Activated CD4-positive, alpha-beta T cell treated with anti-CD3 and anti-CD28 coated beads, Interleukin-2, amount 50 U/mL, for 16 hours (primary cell): ENCODE data around the gene GRID1.

Experiments
- DNase-seq: peaks from one replicate; pipeline ENCODE4 v3.0.0-alpha.2; 2020

Gene GRID1

GRCh38 chr10:86290933-86291615, 75.5 kb downstream of the GRID1 start:
- no peak for DNase-seq

- DNase-seq, result no peak
Measured at GRCh38 chr10:86289577-86289868, 77.1 kb downstream of the GRID1 start.

- DNase-seq, result no peak
Measured at GRCh38 chr10:86288695-86289576, 77.7 kb downstream of the GRID1 start.

- DNase-seq, result no peak
Measured at GRCh38 chr10:86287966-86288579, 78.5 kb downstream of the GRID1 start.

- DNase-seq, result no peak
Measured at GRCh38 chr10:86287110-86287793, 79.3 kb downstream of the GRID1 start.

GRCh38 chr10:86286236-86287109, 80.1 kb downstream of the GRID1 start:
- no peak for DNase-seq

- no peak for DNase-seq
Measured at GRCh38 chr10:86285136-86285790, 81.3 kb downstream of the GRID1 start.

- no peak for DNase-seq
Measured at GRCh38 chr10:86284355-86285105, 82.1 kb downstream of the GRID1 start.

- no peak for DNase-seq
Measured at GRCh38 chr10:86283466-86284287, 82.9 kb downstream of the GRID1 start.

GRCh38 chr10:86282664-86283465, 83.7 kb downstream of the GRID1 start:
- DNase-seq, result no peak

- DNase-seq, result no peak
Measured at GRCh38 chr10:86281396-86281795, 85.2 kb downstream of the GRID1 start.

GRCh38 chr10:86269332-86269731, 97.3 kb downstream of the GRID1 start:
- no peak for DNase-seq

- no peak for DNase-seq
Measured at GRCh38 chr10:86267286-86268195, 99.1 kb downstream of the GRID1 start.

- DNase-seq, result no peak
Measured at GRCh38 chr10:86266446-86267242, 100.0 kb downstream of the GRID1 start.

GRCh38 chr10:86265895-86266259, 100.7 kb downstream of the GRID1 start:
- no peak for DNase-seq

- DNase-seq, result no peak
Measured at GRCh38 chr10:86265236-86265894, 101.2 kb downstream of the GRID1 start.
